ENCODE measurements around the gene TSHZ2. TPM values are rescaled to one million over a fixed set of nuclear protein-coding genes. Genes with fewer than 3 reads are reported as not detected.

The TSHZ2 gene
- total RNA-seq, 1 experiment from 2014 or later: 0.20 TPM

DNA sequence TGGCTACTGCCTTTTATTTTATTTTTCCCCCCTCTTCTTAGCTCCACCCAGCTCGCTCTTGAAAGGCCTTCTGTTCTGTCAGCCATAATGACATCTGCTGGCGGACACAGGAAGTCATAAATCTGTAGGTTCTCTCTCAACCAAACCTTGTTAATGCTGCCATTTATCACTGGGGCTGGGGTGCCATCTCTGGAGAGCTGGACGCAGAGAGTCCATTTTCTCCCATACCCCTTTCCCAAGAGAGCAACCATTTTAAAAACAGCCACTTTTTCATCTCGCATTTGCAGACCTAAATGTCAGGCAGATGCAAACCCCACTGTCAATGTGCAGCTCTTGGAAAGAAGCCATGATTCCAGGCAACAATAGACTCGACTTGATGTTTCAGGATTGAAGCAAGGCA, 13.0 kb upstream of the TSHZ2 start:
- Mint-ChIP-seq H3K36me3 (no peaks in the 10 kb centered on the region), H3K27ac (no peak overlapping the region), H3K9me3 (peaks cover 6% of the 10 kb centered on the region; the same call in 1 of the 2 replicates), H3K4me3 (no peak overlapping the region), H3K4me1 (peaks cover 6% of the 10 kb centered on the region), H3K27me3 (ENCODE audit: low read depth) (no peaks in the 10 kb centered on the region)
- ChIA-PET POLR2A (no interaction called here), CTCF (interaction anchor here (0.7 to 1.3 kb wide), 6 partner anchors 187 to 853 kb away, joined by 3 to 7 read pairs (median 3); no protein-coding TSS in a partner anchor)
- ATAC-seq: peak; percentile 36; the same call in 1 of the 2 replicates
- DNase-seq (ENCODE audit: low spot score): no peak
- TF ChIP-seq, protein P1, sequence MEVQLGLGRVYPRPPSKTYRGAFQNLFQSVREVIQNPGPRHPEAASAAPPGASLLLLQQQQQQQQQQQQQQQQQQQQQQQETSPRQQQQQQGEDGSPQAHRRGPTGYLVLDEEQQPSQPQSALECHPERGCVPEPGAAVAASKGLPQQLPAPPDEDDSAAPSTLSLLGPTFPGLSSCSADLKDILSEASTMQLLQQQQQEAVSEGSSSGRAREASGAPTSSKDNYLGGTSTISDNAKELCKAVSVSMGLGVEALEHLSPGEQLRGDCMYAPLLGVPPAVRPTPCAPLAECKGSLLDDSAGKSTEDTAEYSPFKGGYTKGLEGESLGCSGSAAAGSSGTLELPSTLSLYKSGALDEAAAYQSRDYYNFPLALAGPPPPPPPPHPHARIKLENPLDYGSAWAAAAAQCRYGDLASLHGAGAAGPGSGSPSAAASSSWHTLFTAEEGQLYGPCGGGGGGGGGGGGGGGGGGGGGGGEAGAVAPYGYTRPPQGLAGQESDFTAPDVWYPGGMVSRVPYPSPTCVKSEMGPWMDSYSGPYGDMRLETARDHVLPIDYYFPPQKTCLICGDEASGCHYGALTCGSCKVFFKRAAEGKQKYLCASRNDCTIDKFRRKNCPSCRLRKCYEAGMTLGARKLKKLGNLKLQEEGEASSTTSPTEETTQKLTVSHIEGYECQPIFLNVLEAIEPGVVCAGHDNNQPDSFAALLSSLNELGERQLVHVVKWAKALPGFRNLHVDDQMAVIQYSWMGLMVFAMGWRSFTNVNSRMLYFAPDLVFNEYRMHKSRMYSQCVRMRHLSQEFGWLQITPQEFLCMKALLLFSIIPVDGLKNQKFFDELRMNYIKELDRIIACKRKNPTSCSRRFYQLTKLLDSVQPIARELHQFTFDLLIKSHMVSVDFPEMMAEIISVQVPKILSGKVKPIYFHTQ (CRISPR knock-in tag; IDR thresholded peaks at IDR 0.05): no peak
- TF ChIP-seq MXD4 (CRISPR knock-in tag; IDR thresholded peaks at IDR 0.05; ENCODE audit: borderline replicate concordance) (no peak), TP53 (CRISPR knock-in tag; IDR thresholded peaks at IDR 0.05) (no peak), ZNF416 (CRISPR knock-in tag; IDR thresholded peaks at IDR 0.05) (no peak), NFE2L1 (CRISPR knock-in tag; IDR thresholded peaks at IDR 0.05) (no peak), PRRX2 (CRISPR knock-in tag; IDR thresholded peaks at IDR 0.05) (no peak), NR3C1 (CRISPR knock-in tag; conservative IDR thresholded peaks at IDR 0.05; ENCODE audit: low read depth) (no peak), GTF2I (CRISPR knock-in tag; conservative IDR thresholded peaks at IDR 0.05) (no peak), JUN (CRISPR knock-in tag; IDR thresholded peaks at IDR 0.05) (no peak)
- TF ChIP-seq, protein P2, sequence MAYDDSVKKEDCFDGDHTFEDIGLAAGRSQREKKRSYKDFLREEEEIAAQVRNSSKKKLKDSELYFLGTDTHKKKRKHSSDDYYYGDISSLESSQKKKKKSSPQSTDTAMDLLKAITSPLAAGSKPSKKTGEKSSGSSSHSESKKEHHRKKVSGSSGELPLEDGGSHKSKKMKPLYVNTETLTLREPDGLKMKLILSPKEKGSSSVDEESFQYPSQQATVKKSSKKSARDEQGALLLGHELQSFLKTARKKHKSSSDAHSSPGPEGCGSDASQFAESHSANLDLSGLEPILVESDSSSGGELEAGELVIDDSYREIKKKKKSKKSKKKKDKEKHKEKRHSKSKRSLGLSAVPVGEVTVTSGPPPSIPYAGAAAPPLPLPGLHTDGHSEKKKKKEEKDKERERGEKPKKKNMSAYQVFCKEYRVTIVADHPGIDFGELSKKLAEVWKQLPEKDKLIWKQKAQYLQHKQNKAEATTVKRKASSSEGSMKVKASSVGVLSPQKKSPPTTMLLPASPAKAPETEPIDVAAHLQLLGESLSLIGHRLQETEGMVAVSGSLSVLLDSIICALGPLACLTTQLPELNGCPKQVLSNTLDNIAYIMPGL (CRISPR knock-in tag; IDR thresholded peaks at IDR 0.05): no peak
- TF ChIP-seq, protein P3, sequence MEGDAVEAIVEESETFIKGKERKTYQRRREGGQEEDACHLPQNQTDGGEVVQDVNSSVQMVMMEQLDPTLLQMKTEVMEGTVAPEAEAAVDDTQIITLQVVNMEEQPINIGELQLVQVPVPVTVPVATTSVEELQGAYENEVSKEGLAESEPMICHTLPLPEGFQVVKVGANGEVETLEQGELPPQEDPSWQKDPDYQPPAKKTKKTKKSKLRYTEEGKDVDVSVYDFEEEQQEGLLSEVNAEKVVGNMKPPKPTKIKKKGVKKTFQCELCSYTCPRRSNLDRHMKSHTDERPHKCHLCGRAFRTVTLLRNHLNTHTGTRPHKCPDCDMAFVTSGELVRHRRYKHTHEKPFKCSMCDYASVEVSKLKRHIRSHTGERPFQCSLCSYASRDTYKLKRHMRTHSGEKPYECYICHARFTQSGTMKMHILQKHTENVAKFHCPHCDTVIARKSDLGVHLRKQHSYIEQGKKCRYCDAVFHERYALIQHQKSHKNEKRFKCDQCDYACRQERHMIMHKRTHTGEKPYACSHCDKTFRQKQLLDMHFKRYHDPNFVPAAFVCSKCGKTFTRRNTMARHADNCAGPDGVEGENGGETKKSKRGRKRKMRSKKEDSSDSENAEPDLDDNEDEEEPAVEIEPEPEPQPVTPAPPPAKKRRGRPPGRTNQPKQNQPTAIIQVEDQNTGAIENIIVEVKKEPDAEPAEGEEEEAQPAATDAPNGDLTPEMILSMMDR (IDR thresholded peaks at IDR 0.05): no peak
- TF ChIP-seq, protein P4, sequence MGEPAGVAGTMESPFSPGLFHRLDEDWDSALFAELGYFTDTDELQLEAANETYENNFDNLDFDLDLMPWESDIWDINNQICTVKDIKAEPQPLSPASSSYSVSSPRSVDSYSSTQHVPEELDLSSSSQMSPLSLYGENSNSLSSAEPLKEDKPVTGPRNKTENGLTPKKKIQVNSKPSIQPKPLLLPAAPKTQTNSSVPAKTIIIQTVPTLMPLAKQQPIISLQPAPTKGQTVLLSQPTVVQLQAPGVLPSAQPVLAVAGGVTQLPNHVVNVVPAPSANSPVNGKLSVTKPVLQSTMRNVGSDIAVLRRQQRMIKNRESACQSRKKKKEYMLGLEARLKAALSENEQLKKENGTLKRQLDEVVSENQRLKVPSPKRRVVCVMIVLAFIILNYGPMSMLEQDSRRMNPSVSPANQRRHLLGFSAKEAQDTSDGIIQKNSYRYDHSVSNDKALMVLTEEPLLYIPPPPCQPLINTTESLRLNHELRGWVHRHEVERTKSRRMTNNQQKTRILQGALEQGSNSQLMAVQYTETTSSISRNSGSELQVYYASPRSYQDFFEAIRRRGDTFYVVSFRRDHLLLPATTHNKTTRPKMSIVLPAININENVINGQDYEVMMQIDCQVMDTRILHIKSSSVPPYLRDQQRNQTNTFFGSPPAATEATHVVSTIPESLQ (CRISPR knock-in tag; IDR thresholded peaks at IDR 0.05): no peak
- TF ChIP-seq, protein P5, sequence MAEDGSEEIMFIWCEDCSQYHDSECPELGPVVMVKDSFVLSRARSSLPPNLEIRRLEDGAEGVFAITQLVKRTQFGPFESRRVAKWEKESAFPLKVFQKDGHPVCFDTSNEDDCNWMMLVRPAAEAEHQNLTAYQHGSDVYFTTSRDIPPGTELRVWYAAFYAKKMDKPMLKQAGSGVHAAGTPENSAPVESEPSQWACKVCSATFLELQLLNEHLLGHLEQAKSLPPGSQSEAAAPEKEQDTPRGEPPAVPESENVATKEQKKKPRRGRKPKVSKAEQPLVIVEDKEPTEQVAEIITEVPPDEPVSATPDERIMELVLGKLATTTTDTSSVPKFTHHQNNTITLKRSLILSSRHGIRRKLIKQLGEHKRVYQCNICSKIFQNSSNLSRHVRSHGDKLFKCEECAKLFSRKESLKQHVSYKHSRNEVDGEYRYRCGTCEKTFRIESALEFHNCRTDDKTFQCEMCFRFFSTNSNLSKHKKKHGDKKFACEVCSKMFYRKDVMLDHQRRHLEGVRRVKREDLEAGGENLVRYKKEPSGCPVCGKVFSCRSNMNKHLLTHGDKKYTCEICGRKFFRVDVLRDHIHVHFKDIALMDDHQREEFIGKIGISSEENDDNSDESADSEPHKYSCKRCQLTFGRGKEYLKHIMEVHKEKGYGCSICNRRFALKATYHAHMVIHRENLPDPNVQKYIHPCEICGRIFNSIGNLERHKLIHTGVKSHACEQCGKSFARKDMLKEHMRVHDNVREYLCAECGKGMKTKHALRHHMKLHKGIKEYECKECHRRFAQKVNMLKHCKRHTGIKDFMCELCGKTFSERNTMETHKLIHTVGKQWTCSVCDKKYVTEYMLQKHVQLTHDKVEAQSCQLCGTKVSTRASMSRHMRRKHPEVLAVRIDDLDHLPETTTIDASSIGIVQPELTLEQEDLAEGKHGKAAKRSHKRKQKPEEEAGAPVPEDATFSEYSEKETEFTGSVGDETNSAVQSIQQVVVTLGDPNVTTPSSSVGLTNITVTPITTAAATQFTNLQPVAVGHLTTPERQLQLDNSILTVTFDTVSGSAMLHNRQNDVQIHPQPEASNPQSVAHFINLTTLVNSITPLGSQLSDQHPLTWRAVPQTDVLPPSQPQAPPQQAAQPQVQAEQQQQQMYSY (CRISPR knock-in tag; IDR thresholded peaks at IDR 0.05): no peak
- TF ChIP-seq, protein P6, sequence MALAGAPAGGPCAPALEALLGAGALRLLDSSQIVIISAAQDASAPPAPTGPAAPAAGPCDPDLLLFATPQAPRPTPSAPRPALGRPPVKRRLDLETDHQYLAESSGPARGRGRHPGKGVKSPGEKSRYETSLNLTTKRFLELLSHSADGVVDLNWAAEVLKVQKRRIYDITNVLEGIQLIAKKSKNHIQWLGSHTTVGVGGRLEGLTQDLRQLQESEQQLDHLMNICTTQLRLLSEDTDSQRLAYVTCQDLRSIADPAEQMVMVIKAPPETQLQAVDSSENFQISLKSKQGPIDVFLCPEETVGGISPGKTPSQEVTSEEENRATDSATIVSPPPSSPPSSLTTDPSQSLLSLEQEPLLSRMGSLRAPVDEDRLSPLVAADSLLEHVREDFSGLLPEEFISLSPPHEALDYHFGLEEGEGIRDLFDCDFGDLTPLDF (CRISPR knock-in tag; IDR thresholded peaks at IDR 0.05): no peak
- TF ChIP-seq, protein P7, sequence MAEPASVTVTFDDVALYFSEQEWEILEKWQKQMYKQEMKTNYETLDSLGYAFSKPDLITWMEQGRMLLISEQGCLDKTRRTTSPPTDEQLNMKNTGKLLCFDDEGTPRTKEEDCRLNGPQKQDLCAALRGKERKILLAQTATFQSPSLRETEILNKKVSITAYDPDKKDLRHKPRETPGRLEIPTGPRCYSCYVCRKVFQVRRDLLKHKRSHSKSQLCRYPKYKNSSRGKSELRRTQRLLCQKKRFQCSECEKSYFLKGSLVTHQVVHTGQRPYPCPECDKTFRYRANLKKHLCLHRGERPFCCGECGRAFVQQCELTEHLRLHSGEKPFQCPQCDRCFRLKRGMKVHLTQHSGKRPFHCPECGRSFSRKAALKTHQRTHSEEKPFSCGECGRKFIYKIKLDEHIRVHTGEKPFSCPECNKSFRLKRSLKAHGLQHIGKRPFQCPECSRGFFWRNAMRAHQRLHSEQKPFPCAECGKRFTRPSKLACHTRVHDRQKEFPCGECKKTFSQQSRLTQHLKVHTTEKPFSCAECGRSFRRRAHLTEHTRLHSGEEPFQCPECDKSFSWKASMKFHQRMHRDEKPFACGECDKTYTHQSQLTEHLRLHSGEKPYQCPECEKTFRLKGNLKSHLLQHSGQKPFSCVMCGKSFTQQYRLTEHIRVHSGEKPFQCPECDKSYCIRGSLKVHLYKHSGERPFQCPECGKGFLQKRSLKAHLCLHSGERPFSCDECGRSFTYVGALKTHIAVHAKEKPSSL (CRISPR knock-in tag; conservative IDR thresholded peaks at IDR 0.05): no peak
- TF ChIP-seq, protein P8, sequence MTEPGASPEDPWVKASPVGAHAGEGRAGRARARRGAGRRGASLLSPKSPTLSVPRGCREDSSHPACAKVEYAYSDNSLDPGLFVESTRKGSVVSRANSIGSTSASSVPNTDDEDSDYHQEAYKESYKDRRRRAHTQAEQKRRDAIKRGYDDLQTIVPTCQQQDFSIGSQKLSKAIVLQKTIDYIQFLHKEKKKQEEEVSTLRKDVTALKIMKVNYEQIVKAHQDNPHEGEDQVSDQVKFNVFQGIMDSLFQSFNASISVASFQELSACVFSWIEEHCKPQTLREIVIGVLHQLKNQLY (CRISPR knock-in tag; IDR thresholded peaks at IDR 0.05): no peak
- TF ChIP-seq, protein P9, sequence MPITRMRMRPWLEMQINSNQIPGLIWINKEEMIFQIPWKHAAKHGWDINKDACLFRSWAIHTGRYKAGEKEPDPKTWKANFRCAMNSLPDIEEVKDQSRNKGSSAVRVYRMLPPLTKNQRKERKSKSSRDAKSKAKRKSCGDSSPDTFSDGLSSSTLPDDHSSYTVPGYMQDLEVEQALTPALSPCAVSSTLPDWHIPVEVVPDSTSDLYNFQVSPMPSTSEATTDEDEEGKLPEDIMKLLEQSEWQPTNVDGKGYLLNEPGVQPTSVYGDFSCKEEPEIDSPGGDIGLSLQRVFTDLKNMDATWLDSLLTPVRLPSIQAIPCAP (CRISPR knock-in tag; IDR thresholded peaks at IDR 0.05): no peak
- TF ChIP-seq, protein P10, sequence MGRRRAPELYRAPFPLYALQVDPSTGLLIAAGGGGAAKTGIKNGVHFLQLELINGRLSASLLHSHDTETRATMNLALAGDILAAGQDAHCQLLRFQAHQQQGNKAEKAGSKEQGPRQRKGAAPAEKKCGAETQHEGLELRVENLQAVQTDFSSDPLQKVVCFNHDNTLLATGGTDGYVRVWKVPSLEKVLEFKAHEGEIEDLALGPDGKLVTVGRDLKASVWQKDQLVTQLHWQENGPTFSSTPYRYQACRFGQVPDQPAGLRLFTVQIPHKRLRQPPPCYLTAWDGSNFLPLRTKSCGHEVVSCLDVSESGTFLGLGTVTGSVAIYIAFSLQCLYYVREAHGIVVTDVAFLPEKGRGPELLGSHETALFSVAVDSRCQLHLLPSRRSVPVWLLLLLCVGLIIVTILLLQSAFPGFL (CRISPR knock-in tag; IDR thresholded peaks at IDR 0.05; ENCODE audit: borderline replicate concordance): no peak

Measured in WTC11 (cell line).